ENCODE measurements around the gene CFAP210. TPM values are rescaled to one million over a fixed set of nuclear protein-coding genes. Genes with fewer than 3 reads are reported as not detected.

Gene CFAP210
- total RNA-seq, 1 donor, result 0.09 TPM

GRCh38 chr2:169713331-169713730 is 19.1 kb upstream of the CFAP210 start:
- DNase-seq (ENCODE audit: low read depth), result no peak
- no peak overlapping the region for H3K4me3 ChIP-seq (ENCODE audit: low read depth, low read length)
- TF ChIP-seq, protein P1, sequence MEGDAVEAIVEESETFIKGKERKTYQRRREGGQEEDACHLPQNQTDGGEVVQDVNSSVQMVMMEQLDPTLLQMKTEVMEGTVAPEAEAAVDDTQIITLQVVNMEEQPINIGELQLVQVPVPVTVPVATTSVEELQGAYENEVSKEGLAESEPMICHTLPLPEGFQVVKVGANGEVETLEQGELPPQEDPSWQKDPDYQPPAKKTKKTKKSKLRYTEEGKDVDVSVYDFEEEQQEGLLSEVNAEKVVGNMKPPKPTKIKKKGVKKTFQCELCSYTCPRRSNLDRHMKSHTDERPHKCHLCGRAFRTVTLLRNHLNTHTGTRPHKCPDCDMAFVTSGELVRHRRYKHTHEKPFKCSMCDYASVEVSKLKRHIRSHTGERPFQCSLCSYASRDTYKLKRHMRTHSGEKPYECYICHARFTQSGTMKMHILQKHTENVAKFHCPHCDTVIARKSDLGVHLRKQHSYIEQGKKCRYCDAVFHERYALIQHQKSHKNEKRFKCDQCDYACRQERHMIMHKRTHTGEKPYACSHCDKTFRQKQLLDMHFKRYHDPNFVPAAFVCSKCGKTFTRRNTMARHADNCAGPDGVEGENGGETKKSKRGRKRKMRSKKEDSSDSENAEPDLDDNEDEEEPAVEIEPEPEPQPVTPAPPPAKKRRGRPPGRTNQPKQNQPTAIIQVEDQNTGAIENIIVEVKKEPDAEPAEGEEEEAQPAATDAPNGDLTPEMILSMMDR (IDR thresholded peaks at IDR 0.05; ENCODE audit: insufficient read depth, low read length), result no peak

DNA sequence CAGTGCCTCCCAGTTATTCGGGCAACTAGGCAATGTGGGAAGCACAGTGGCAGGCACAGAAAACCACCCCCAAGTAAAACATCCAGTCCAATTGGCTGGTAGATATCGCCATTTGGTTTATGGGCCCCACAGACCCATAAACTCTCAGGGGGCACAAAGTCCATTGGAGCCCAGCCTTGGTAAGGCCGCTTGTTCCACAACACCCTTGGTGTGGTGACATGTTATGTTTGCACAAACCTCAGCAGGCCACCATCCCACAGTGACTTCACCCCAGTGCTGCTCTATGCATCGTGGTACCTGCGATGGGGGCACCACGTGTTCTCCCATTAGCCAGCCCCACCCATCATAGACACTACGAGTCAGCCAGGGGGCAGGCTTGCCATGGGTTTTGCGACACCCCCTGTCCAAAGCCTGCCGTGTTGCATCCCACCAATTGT is 18.6 kb upstream of the CFAP210 start:
- TF ChIP-seq, protein P1 (IDR thresholded peaks at IDR 0.05; ENCODE audit: insufficient read depth, low read length), result no peak
- DNase-seq (ENCODE audit: low read depth), result no peak
- no peak overlapping the region for H3K4me3 ChIP-seq (ENCODE audit: low read depth, low read length)

- DNase-seq (ENCODE audit: low read depth), result no peak
- H3K4me3 ChIP-seq (ENCODE audit: low read depth, low read length), result no peak overlapping the region
- TF ChIP-seq, protein P1 (IDR thresholded peaks at IDR 0.05; ENCODE audit: insufficient read depth, low read length), result no peak
Measured at GRCh38 chr2:169711751-169712509, 17.7 kb upstream of the CFAP210 start.

GRCh38 chr2:169709981-169710380 is 15.8 kb upstream of the CFAP210 start:
- no peak for DNase-seq (ENCODE audit: low read depth)
- TF ChIP-seq, protein P1 (IDR thresholded peaks at IDR 0.05; ENCODE audit: insufficient read depth, low read length), result no peak
- no peak overlapping the region for H3K4me3 ChIP-seq (ENCODE audit: low read depth, low read length)

DNA sequence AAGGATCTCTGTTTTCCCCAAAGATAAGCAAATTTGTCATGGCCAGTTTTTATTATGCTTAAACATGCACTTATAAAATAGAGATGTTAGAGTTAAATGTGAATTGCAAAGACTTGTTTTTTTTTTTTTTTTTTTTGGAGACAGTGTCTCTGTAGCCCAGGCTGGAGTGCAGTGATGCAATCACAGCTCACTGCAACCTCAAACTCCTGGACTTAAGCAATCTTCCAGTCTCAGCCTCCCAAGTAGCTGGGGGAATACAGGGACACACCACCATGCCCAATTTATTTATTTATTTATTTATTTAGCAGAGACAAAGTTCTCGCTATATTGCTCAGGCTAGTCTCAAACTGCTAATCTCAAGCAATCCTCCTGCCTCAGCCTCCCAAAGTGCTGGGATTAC is 15.1 kb upstream of the CFAP210 start:
- peak; percentile 34 for DNase-seq (ENCODE audit: low read depth)
- TF ChIP-seq, protein P1 (IDR thresholded peaks at IDR 0.05; ENCODE audit: insufficient read depth, low read length), result no peak
- no peak overlapping the region for H3K4me3 ChIP-seq (ENCODE audit: low read depth, low read length)

- no peak overlapping the region for H3K4me3 ChIP-seq (ENCODE audit: low read depth, low read length)
- no peak for DNase-seq (ENCODE audit: low read depth)
- TF ChIP-seq, protein P1 (IDR thresholded peaks at IDR 0.05; ENCODE audit: insufficient read depth, low read length), result no peak
Measured at GRCh38 chr2:169707626-169708025, 13.4 kb upstream of the CFAP210 start.
